Esophagus muscularis mucosa (tissue), 4 donors: ENCODE results near the gene TMEM120B. TPM values are rescaled to one million over a fixed set of nuclear protein-coding genes. Genes with fewer than 3 reads are reported as not detected.
"Not testable (repeated sequence)": the region's sequence is repeated elsewhere in the genome, so short reads cannot be mapped to it uniquely, and the experiment has no call there.

Source experiments
- DNase-seq: peaks from one replicate; pipeline ENCODE4 v3.0.0-alpha.2; 2017; ENCODE audit errors: extremely low spot score
- H3K27ac ChIP-seq, 4 donors: fragments of 200-600 bp; sonication (generic); replicated peaks in 1 of 4; 1 replicate in 3 of 4; 2 replicates in 1 of 4; pipeline ENCODE4 v1.5.1; 2016 to 2019; ENCODE audit warnings: mild to moderate bottlenecking in 1 of 4
- H3K27me3 ChIP-seq, 4 donors: fragments of 200-600 bp; sonication (generic); one replicate each; pipeline versions ENCODE4 v1.5.1 to v1.6.0; 2016 to 2019
- H3K36me3 ChIP-seq, 4 donors: fragments of 200-600 bp; sonication (generic); one replicate each; pipeline ENCODE4 v1.5.1; 2016 to 2019
- H3K4me1 ChIP-seq, 4 donors: fragments of 200-600 bp; sonication (generic); one replicate each; pipeline ENCODE4 v1.5.1; 2016 to 2019
- H3K4me3 ChIP-seq, 4 donors: fragments of 200-600 bp; sonication (generic); 1 replicate in 2 of 4; 2 replicates in 2 of 4; pipeline ENCODE4 v1.5.1; 2016 to 2019; ENCODE audit warnings: mild to moderate bottlenecking in 4 of 4, moderate library complexity in 1 of 4
- H3K9me3 ChIP-seq, 4 donors: fragments of 200-600 bp; sonication (generic); 1 replicate in 3 of 4; 2 replicates in 1 of 4; pipeline ENCODE4 v1.5.1; 2016 to 2019
- CTCF ChIP-seq, 3 experiments: fragments of 200-600 bp in 2 of 3; fragments of 450-650 bp in 1 of 3; sonication (generic) in 2 of 3; IDR thresholded peaks; one replicate each; pipeline ENCODE4 v1.5.1; 2017 to 2019; ENCODE audit warnings: antibody characterized with exemption in 3 of 3, mild to moderate bottlenecking in 2 of 3, moderate library complexity in 1 of 3
- EP300 ChIP-seq: sonication (generic); formaldehyde crosslinking; IDR thresholded peaks from one replicate; pipeline ENCODE4 v1.6.1; 2017; ENCODE audit warnings: antibody characterized with exemption
- POLR2A ChIP-seq: fragments of 450-650 bp; IDR thresholded peaks from one replicate; pipeline ENCODE4 v1.6.1; 2017; ENCODE audit warnings: antibody characterized with exemption, moderate library complexity, mild to moderate bottlenecking, low read depth
- POLR2AphosphoS5 ChIP-seq, 2 donors: sonication (generic); formaldehyde crosslinking; IDR thresholded peaks; one replicate each; pipeline ENCODE4 v1.6.1; 2017; ENCODE audit warnings: antibody characterized with exemption in 2 of 2
- WGBS: methylation state at CpG from one replicate; pipeline ENCODE4 v1.1.5; 2018; 5-methylcytosine and 5-hydroxymethylcytosine counted together
- intact Hi-C: fragments of 100-400 bp; cut with DNase I; formaldehyde crosslinking; loops from one replicate; pipeline ENCODE4 v1.15.1; 2023
- total RNA-seq, 4 donors: library from RNA; depleted of rRNA; stranded (reverse); fragments of >200 nt; gene quantifications; one replicate each; pipeline versions ENCODE4 v1.1.0 to v1.2.1, GENCODE V29; 2016

The TMEM120B gene
- total RNA-seq, 4 donors from 2014 or later = 4.5 to 14.1 (median 6.4) TPM

GRCh38 chr12:121786440-121786825 is 73.9 kb downstream of the TMEM120B start:
- H3K36me3 ChIP-seq = no peaks in the 10 kb centered on the region
- no peak overlapping the region for H3K4me3 ChIP-seq
- peak overlapping the region in 2 of 4 donors; percentile 42 to 54 for H3K27ac ChIP-seq
- DNase-seq = no peak
- no peaks in the 10 kb centered on the region for H3K27me3 ChIP-seq
- no peaks in the 10 kb centered on the region for H3K9me3 ChIP-seq
- intact Hi-C loops = no loop called here
- no peak for TF ChIP-seq EP300
- peak in 1 of 2 donors; percentile 43 for TF ChIP-seq POLR2AphosphoS5 (IDR thresholded peaks at IDR 0.05)
- H3K4me1 ChIP-seq = peaks cover 28 to 46% (median 32%) of the 10 kb centered on the region in 4 donors
- WGBS = 83% methylated on average over 2 of the region's 6 CpGs

GRCh38 chr12:121787063-121788025 is 74.8 kb downstream of the TMEM120B start:
- peak overlapping the region in 2 of 4 donors; percentile 42 to 54 for H3K27ac ChIP-seq
- no peaks in the 10 kb centered on the region for H3K9me3 ChIP-seq
- H3K27me3 ChIP-seq = no peaks in the 10 kb centered on the region
- TF ChIP-seq POLR2AphosphoS5 (IDR thresholded peaks at IDR 0.05) (no peak), EP300 (no peak), CTCF (IDR thresholded peaks at IDR 0.05) (no peak), POLR2A (no peak)
- peaks cover 21 to 37% (median 25%) of the 10 kb centered on the region in 4 donors for H3K4me1 ChIP-seq
- no peak for DNase-seq
- no peak overlapping the region for H3K4me3 ChIP-seq
- no peaks in the 10 kb centered on the region for H3K36me3 ChIP-seq
- intact Hi-C loops = no loop called here
- 94% methylated on average over 16 of the region's 17 CpGs for WGBS

- intact Hi-C loops = no loop called here
Measured at GRCh38 chr12:121788176-121788818, 75.7 kb downstream of the TMEM120B start.

GRCh38 chr12:121789233-121789781 is 76.8 kb downstream of the TMEM120B start:
- no peaks in the 10 kb centered on the region for H3K27me3 ChIP-seq
- H3K4me3 ChIP-seq = no peak overlapping the region
- intact Hi-C loops = no loop called here
- WGBS = 60% methylated on average over 5 of the region's 13 CpGs
- no peak for DNase-seq
- H3K4me1 ChIP-seq = peaks cover 33 to 40% (median 35%) of the 10 kb centered on the region in 4 donors
- peak overlapping the region; percentile 23 to 67 (median 43) for H3K27ac ChIP-seq
- TF ChIP-seq POLR2A = no peak
- TF ChIP-seq POLR2AphosphoS5 (IDR thresholded peaks at IDR 0.05) = peak in 1 of 2 donors; percentile 27
- no peaks in the 10 kb centered on the region for H3K9me3 ChIP-seq
- H3K36me3 ChIP-seq = no peaks in the 10 kb centered on the region

More at GRCh38 chr12:121788176-121788818, 75.7 kb downstream of the TMEM120B start:
- no peaks in the 10 kb centered on the region for H3K27me3 ChIP-seq
- H3K36me3 ChIP-seq = no peaks in the 10 kb centered on the region
- WGBS = 79% methylated on average over 7 of the region's 7 CpGs
- no peaks in the 10 kb centered on the region for H3K9me3 ChIP-seq
- no peak for DNase-seq
- TF ChIP-seq POLR2A = no peak
- no peak for TF ChIP-seq POLR2AphosphoS5 (IDR thresholded peaks at IDR 0.05)
- TF ChIP-seq EP300 = no peak
- no peak for TF ChIP-seq CTCF (IDR thresholded peaks at IDR 0.05)
- H3K27ac ChIP-seq = no peak overlapping the region
- no peak overlapping the region for H3K4me3 ChIP-seq
- H3K4me1 ChIP-seq = peaks cover 26 to 37% (median 29%) of the 10 kb centered on the region in 4 donors

- DNase-seq = no peak
- H3K27ac ChIP-seq = peak overlapping the region; percentile 23 to 67 (median 43)
- no peak overlapping the region for H3K4me3 ChIP-seq
Measured at GRCh38 chr12:121789800-121790728, 77.5 kb downstream of the TMEM120B start.

GRCh38 chr12:121790785-121791184 is 78.2 kb downstream of the TMEM120B start:
- 92% methylated on average over 8 of the region's 8 CpGs for WGBS
- H3K27ac ChIP-seq = not testable (repeated sequence)

More at GRCh38 chr12:121789800-121790728, 77.5 kb downstream of the TMEM120B start:
- Histone ChIP-seq H3K4me1 (peaks cover 37 to 42% (median 39%) of the 10 kb centered on the region in 4 donors), H3K36me3 (peaks cover 0 to 1% (median 0%) of the 10 kb centered on the region in 4 donors), H3K27me3 (no peaks in the 10 kb centered on the region), H3K9me3 (no peaks in the 10 kb centered on the region)
- no peak for TF ChIP-seq EP300
- TF ChIP-seq POLR2A = no peak
- TF ChIP-seq POLR2AphosphoS5 (IDR thresholded peaks at IDR 0.05) = no peak
- no peak for TF ChIP-seq CTCF (IDR thresholded peaks at IDR 0.05)
- intact Hi-C loops = no loop called here
- WGBS = 64% methylated on average over 26 of the region's 28 CpGs

More at GRCh38 chr12:121790785-121791184, 78.2 kb downstream of the TMEM120B start:
- DNase-seq, intact Hi-C loops, H3K4me3 ChIP-seq, H3K36me3 ChIP-seq, H3K27me3 ChIP-seq, H3K9me3 ChIP-seq: not testable (repeated sequence)
- peaks cover 44 to 49% (median 46%) of the 10 kb centered on the region in 4 donors for H3K4me1 ChIP-seq
